SH-SY5Y (cell line): Measurements from ENCODE around the gene CSMD2.
A peak's percentile ranks its signal among the peaks of the same experiment; 100 is the strongest.

Experiments
- GATA2 ChIP-seq: IDR thresholded peaks from 2 replicates; pipeline ENCODE4 v1.6.1; 2011; ENCODE audit warnings: mild to moderate bottlenecking, low read depth, low read length
- GATA3 ChIP-seq: IDR thresholded peaks from 2 replicates; pipeline ENCODE4 v1.6.1; 2011; ENCODE audit warnings: low read depth, mild to moderate bottlenecking, low read length, moderate library complexity

Gene CSMD2

GRCh38 chr1:33563699-33564098 is 601.3 kb downstream of the CSMD2 start:
- TF ChIP-seq GATA3 (no peak), GATA2 (no peak)

DNA sequence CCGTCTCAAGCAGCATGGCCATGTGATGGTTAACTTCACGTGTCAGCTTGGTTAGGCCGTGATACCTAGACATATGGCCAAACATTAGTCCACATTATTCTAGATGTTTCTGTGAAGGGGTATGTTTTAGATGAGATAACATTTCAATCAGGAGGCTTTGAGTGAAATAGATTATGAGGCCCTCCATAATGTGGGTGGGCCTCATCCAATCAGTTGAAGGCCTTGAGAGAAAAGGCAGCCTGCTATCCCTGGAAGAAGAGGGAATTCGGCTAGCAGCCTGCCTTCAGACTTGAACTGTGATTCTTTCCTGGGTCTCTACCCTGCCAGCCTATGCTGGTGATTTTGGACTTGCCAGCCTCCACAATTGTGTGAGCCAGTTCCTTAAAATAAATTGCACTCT is 602.5 kb downstream of the CSMD2 start:
- TF ChIP-seq GATA3 = no peak
- TF ChIP-seq GATA2 = no peak

GRCh38 chr1:33561576-33561975 is 603.5 kb downstream of the CSMD2 start:
- TF ChIP-seq GATA3 (no peak), GATA2 (no peak)

DNA sequence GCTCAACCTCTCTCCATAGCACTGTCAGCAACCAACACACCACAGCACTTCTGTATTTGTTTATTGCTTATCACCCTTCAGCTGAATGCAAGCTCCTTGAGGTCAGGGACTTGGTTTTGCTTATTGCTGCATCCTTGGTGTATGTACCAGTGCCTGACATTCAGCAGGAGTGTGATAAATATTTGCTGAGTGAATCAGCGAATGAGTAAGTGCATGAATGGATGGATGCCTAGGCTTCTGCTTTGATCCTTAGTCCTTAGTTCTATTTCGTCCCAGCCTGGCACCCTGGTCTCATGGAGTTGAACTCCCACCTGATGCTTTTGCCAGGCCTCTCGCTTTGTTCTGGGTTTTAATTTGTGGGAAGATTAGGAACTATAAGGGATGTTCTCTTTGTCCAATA is 604.4 kb downstream of the CSMD2 start:
- no peak for TF ChIP-seq GATA2
- no peak for TF ChIP-seq GATA3

- TF ChIP-seq GATA2 (no peak), GATA3 (no peak)
These were observed 616.3 kb downstream of the CSMD2 start for GRCh38 chr1:33548721-33549120.

- TF ChIP-seq GATA3 (no peak), GATA2 (no peak)
These were observed 616.7 kb downstream of the CSMD2 start for GRCh38 chr1:33548319-33548718.

GRCh38 chr1:33547576-33547975 is 617.5 kb downstream of the CSMD2 start:
- TF ChIP-seq GATA3 (no peak), GATA2 (peak; percentile 53; the same call in 1 of the 2 replicates)

DNA sequence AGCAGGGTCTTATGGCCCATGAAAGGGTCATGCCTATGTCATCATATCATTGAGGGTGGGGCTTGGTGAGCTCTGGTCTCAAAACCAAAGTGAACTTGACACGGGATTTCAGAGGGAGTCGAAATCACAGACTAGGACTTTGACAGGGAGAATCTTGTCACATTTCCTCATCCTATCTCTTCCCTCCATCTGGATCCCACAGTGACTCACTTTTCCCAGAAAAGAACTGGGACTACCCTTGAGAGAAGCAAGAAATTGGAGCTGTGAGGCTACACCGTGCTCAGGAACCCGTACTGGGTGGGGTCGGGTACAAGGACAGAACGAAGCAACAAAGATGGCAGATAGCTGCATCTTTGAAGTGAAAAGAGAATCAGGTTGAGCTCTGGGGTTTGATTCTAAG is 623.1 kb downstream of the CSMD2 start:
- TF ChIP-seq GATA3 (no peak), GATA2 (no peak)

DNA sequence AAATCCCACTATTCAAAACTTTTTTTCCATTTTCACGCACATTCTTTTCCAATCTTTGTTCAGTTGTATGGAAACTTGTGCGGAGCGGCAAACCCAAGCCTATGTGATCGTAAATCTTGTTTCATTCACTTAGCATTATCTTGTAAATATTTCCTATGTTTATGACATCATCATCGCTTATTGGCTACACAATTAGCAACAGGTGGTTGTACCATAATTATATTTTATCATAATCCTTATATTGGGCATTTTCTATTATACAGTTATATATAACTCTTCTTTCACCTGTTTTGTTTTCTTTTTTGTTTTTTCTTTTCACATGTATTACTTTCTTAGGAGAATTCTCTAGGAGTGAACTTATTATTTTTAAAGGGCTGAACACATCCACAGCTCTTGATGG is 627.1 kb downstream of the CSMD2 start:
- TF ChIP-seq GATA2 (no peak), GATA3 (no peak)

DNA sequence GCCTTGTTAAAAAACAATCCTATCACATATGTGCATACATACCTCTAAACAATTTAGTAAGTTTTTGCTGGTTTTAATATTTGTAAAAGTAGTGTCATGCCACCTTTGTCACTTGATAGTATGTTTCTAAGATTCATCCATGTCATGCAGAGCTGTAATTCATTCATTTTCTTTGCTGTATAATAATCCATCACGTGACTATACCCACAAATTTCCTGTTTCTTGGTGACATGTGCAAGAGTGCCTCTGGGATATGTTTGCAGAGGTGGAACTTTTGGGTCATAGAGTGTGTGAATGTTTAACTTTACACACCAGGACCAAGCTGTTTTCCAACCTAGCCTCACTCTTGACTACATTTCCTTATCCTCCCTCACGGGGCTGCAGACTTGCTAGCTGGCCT is 629.7 kb downstream of the CSMD2 start:
- no peak for TF ChIP-seq GATA3
- no peak for TF ChIP-seq GATA2

- TF ChIP-seq GATA2 (no peak), GATA3 (no peak)
These were observed 632.1 kb downstream of the CSMD2 start for GRCh38 chr1:33532936-33533335.

GRCh38 chr1:33532250-33532649 is 632.8 kb downstream of the CSMD2 start:
- no peak for TF ChIP-seq GATA2
- TF ChIP-seq GATA3 = no peak

DNA sequence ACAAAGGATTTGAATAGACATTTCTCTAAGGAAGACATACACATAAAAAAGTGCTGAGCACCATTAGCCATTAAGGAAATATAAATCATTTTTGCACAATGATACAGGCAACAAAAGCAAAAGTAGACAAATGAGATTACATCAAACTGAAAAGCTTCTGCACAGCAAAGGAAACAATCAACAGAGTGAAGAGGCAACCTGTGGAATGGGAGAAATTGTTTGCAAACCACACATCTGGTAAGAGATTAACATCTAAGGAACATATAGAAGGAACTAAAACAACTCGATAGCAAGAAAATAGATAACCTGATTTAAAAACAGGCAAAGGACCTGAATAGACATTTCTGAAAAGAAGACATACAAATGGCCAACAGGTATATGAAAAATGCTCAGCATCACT is 635.1 kb downstream of the CSMD2 start:
- TF ChIP-seq GATA3 (no peak), GATA2 (no peak)

DNA sequence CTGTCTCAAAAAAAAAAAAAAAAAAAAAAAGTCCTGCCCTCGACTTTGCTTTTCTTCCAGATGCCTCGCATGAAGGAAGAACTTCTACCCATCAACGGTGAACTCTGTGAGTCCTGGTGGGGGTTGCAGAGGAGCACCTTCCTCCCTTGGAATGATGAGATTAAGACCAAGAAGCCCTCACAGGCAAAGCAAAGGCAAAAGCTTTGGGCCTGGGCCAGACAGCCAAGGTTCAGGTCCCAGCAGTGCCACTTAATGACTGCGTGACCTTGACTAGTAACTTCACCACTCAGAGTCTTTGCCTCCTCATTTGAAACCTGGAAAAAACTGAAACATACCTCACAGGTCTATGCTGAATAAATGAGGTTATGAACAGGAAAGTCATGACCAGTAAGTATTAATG is 637.1 kb downstream of the CSMD2 start:
- TF ChIP-seq GATA2 (no peak), GATA3 (no peak)

DNA sequence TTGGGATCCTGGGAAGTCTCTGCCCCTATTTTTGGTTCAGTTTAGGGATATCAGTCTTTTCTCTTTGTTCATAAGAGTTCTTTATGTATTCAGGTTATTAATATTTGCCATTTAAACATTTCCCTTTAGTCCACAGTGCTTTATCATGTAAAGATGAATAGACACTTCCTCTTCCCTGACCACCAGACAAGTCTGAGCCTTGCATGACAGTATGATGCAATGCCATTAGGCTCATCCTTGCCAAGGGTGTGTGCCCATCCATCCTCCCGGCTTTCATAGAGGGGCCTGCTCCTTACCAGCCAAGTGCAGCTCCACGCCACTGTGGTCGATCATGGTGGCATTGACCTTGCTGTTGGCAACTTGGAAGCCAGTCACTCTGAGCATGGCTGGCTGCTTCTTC is 640.4 kb downstream of the CSMD2 start:
- TF ChIP-seq GATA3 (no peak), GATA2 (no peak)

GRCh38 chr1:33519240-33519884 is 645.7 kb downstream of the CSMD2 start:
- TF ChIP-seq GATA3 (no peak), GATA2 (no peak)
